GM19035 (cell line): ENCODE results near the gene NMNAT1.
"Not testable (repeated sequence)": the region's sequence is repeated elsewhere in the genome, so short reads cannot be mapped to it uniquely, and the experiment has no call there.

Experiments used
- ATAC-seq: cut with Tn5 transposase; IDR thresholded peaks from one replicate; pipeline ENCODE4 v1.9.1; 2021; ENCODE audit not compliant: unreplicated experiment

NMNAT1 gene

GRCh38 chr1:9942939-9943788 is at the start of gene NMNAT1, which contains the start of gene LZIC:
NMNAT1 (plus strand) TSS chr1:9943475; CDS start chr1:9972074, 28,599 bp downstream.
LZIC (minus strand) TSS chr1:9943391; CDS start chr1:9936619, 6,772 bp downstream.
- peak; percentile 94 for ATAC-seq

GRCh38 chr1:9894115-9894514 is 49.2 kb upstream of the NMNAT1 start:
- ATAC-seq, result no peak

GRCh38 chr1:9900142-9901043 is 42.9 kb upstream of the NMNAT1 start:
- no peak for ATAC-seq

- ATAC-seq, result no peak
These were observed 41.9 kb upstream of the NMNAT1 start for GRCh38 chr1:9901148-9902059.

- no peak for ATAC-seq
These were observed 41.2 kb upstream of the NMNAT1 start for GRCh38 chr1:9902060-9902452.

GRCh38 chr1:9903801-9904527 is 39.3 kb upstream of the NMNAT1 start:
- ATAC-seq, result no peak

GRCh38 chr1:9904596-9904995 is 38.7 kb upstream of the NMNAT1 start:
- no peak for ATAC-seq

DNA sequence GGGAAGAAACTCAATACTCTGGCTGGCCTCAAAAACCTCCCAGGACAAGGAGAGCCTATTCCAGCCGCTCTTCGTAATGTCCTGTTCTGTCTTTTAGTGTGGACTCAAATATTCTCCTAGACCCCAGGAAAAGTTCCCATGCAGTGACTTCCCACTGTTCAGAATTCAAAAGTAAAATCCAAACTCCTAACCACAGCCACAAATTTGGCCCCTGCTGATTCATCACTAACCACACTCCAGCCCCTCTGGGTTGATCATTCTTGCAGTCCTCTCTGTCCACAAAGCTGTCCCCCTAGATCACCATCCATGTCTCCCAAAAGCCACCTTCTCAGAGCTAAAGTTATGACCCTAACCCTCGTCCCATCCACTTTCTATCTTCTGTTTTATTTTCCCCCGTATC is 38.3 kb upstream of the NMNAT1 start:
- no peak for ATAC-seq

- ATAC-seq, result no peak
These were observed 36.8 kb upstream of the NMNAT1 start for GRCh38 chr1:9906466-9906865.

DNA sequence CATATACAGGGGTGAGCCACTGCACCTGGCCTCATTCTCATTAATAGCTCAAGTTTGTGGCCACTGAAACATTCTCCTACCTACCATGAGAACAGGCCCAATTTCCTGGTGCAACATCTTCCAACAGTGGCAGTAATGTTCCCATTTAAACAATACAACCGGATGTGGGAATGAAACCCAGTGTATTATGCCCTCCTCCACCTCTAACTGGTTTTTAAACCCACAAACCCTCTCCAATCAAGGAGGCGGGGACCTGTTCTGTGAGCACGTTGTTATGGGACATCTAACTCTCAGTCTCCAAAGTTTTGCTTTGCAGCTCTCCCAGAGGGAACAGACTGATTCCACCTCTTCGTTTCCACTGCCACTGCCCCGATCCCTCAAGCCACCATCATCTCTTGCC is 35.8 kb upstream of the NMNAT1 start:
- ATAC-seq, result no peak

GRCh38 chr1:9908871-9909233 is 34.4 kb upstream of the NMNAT1 start:
- no peak for ATAC-seq

- ATAC-seq, result peak; percentile 4
These were observed 33.8 kb upstream of the NMNAT1 start for GRCh38 chr1:9909234-9910046.

DNA sequence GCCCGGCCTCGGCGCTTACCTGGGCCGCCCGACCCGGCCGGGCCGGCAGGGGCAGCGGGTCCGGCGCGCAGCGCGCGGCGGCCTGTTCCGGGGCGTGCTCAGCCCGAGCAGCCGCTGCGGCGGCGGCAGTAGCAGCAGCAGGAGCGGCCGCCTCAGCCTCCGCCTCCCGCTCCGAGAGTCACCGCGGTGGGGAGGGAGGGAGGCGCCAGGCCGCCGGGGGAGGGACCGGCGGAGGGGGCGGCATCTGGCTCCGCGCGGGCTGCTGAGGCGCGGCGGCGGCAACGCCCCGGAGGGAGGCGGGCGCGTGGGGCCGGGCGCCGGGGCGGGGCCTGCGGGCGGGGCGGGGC is 33.2 kb upstream of the NMNAT1 start, which contains the start of gene CTNNBIP1:
CTNNBIP1 (minus strand) TSS at position 194 of the 347 bp plus-strand sequence. CDS start 38,205 bp downstream, outside the sequence.
- ATAC-seq, result peak; percentile 75

DNA sequence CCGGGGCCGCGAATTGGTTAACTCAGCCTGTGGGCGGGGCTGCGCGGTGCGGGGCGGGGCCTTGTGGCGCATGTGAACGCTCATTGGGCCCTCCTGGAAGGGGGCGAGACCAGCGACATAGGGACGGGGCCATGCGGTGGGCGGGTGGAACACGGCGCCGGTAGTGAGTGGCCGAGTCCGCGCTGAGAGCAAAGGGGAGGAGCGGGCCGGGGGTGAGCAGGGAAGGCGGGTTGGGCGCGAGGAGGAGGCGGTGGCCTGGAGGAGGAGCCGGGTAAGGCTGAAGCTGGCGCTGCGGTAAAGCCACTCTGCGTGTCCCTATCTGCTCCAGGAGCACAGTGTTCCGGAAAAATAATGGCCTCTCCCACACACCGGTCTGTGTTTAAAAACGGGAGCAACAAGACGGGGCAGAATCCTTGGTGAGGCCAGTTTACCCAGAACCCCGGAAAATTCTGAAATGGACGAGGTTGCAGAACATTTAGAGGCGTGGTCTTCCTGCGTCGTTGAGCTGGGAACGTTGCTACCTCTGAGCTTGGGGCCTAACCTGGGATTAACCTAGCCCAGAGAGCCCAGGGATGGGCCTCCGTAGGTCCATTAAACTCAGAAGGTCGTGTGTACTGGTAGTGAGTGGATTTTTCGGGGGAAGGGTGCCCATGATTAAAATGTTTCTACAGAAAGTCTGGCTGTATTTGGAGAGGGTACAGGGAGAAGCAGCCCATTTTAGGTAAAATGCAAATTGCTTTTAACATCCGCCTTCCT is 32.7 kb upstream of the NMNAT1 start:
- ATAC-seq, result peak; percentile 95

DNA sequence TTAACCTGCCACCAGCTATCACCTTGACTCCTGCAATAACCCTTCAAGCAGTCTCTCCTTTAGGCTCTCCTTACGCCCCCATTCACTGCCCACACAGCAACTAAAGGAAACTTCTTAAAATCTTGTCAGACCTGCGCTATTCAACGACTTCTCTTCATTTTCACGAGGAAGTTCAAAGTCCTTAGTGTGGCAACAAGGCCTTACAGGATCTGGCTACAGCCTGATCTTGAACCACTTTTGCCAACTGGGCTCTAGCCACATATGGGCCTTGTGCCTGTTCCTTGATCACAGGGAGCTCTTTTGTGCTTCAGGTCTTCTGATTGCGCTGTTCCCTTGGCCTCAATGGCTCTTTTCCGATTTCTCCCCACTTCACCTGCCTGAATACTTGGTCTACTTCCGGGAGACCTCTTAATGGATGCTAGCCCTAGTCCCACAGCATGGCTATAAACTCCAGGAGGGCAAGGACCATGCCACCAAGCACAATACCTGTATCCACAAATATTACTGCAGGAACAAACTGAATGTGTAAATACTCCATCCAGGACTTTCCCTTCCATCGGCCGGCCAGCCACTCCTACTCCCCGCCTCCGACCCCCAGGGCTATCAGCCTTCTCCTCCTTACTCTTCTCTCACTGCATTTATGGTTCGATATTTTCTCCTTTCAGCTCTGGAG is 30.9 kb upstream of the NMNAT1 start:
- ATAC-seq, result no peak

- ATAC-seq, result no peak
These were observed 28.7 kb upstream of the NMNAT1 start for GRCh38 chr1:9914610-9914937.

- ATAC-seq, result no peak
These were observed 26.8 kb upstream of the NMNAT1 start for GRCh38 chr1:9916452-9916851.

GRCh38 chr1:9917495-9917894 is 25.8 kb upstream of the NMNAT1 start:
- not testable (repeated sequence) for ATAC-seq
